Retinal pigment epithelial cell (primary cell): Measurements from ENCODE around the gene ERO1B.
"Not testable (repeated sequence)": the region's sequence is repeated elsewhere in the genome, so short reads cannot be mapped to it uniquely, and the experiment has no call there.

Experiments
- DNase-seq: peaks from one replicate; pipeline ENCODE4 v3.0.0-alpha.2; 2010; ENCODE audit warnings: low read depth
- H3K4me3 ChIP-seq: 2 replicates; pipeline ENCODE4 v1.5.1; 2011; ENCODE audit warnings: mild to moderate bottlenecking, low read length, control low read depth, moderate library complexity
- TF ChIP-seq, protein P1 (sequence below): conservative IDR thresholded peaks from 2 replicates; pipeline ENCODE4 v1.5.1; 2011; ENCODE audit warnings: low read depth, low read length, control low read depth, inconsistent platforms

The ERO1B gene, protein sequence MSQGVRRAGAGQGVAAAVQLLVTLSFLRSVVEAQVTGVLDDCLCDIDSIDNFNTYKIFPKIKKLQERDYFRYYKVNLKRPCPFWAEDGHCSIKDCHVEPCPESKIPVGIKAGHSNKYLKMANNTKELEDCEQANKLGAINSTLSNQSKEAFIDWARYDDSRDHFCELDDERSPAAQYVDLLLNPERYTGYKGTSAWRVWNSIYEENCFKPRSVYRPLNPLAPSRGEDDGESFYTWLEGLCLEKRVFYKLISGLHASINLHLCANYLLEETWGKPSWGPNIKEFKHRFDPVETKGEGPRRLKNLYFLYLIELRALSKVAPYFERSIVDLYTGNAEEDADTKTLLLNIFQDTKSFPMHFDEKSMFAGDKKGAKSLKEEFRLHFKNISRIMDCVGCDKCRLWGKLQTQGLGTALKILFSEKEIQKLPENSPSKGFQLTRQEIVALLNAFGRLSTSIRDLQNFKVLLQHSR

DNA sequence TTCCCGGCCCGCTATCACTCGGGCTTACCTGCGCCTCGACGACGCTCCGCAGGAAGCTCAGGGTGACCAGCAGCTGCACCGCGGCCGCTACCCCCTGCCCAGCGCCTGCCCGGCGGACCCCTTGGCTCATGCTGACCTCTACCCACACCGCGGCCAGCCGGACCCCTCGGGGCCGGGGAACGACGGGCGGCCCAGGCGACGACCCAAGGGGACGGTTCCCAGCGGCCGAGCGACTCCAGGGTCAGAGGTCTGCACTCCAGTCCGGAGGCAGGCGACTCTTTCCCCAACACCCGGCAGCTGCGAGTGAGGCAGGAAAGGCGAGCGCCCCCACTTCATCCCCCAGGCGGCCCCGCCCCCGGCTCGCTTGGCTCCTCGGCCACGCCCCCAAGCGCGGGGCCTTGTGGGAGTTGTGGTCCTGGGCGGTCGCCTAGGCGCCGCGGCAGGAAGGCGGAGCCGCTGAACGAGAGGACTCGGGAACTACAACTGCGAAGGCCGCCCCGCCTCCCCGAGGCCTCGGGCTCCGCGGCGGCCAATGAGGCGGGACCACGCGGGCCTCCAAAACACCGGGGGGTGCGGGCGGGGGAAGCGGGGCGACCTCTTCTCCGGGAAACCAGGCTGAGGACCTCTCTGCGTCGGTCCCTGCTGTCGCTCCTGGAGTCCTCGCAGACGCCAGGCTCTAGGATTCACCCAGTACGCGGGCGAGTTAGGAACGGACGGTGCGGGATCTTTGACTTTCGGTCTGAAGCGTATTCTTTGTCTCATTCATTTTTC lies at the start of gene ERO1B:
TSS of gene ERO1B (minus strand) at position 305 of the 771 bp plus-strand sequence. CDS start at position 130, 175 bp downstream.
- DNase-seq, result peak; percentile 76
- TF ChIP-seq, protein P1, sequence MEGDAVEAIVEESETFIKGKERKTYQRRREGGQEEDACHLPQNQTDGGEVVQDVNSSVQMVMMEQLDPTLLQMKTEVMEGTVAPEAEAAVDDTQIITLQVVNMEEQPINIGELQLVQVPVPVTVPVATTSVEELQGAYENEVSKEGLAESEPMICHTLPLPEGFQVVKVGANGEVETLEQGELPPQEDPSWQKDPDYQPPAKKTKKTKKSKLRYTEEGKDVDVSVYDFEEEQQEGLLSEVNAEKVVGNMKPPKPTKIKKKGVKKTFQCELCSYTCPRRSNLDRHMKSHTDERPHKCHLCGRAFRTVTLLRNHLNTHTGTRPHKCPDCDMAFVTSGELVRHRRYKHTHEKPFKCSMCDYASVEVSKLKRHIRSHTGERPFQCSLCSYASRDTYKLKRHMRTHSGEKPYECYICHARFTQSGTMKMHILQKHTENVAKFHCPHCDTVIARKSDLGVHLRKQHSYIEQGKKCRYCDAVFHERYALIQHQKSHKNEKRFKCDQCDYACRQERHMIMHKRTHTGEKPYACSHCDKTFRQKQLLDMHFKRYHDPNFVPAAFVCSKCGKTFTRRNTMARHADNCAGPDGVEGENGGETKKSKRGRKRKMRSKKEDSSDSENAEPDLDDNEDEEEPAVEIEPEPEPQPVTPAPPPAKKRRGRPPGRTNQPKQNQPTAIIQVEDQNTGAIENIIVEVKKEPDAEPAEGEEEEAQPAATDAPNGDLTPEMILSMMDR, result no peak
- H3K4me3 ChIP-seq, result peak within 1 kb of the TSS; percentile 78

DNA sequence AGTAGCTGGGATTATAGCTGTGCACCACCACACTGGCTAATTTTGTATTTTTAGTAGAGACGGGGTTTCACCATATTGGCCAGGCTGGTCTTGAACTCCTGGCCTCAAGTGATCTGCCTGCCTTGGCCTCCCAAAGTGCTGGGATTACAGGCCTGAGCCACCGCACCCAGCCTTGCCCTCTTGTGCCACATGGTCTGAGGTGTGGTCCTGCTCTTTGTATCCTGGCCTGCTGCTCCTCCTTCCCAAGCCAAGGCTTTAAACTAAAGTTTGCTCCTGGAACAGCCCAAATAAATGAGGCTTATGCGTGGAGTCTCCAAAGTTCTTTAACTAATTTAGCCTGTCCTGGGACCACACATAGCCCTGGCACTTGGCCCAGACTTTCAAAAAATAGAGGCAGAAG lies 49.7 kb upstream of the ERO1B start:
- not testable (repeated sequence) for DNase-seq, H3K4me3 ChIP-seq

DNA sequence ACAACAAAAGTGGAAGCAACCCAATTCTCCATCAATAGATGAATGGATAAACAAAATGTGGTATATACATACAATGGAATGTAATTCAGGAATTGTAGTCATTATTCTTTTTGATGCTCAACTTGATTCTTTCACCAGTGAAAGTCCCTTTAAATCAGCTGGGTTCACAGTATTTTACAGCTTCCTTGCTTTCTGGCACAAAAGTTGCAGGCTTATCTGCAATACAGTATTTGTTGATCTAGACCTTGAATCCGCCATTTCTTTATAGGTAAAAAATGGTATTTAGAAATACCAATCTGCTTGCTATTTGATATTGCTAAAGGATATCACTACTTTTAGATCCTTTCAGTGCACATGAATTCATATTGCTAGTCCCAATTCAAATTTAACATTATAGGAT lies 44.7 kb upstream of the ERO1B start:
- no peak overlapping the region for H3K4me3 ChIP-seq
- DNase-seq, result no peak
- TF ChIP-seq, protein P1, result no peak

DNA sequence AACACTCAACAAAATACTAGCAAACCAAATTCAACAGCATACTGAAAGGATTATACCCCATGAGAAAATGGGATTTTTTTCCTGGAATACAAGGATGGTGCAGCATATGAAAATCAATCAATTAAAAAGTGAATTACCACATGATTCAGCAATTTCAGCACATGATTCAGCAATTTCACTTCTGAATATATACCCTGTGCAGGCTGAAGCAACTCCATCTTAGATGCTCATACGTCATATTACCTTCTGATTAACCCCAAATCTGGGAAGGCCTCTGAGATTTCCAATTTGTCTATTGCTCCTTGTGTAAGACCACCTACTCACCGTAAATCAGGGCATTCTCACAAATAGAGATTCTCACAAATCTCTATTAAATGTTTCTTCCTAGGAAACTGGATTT lies 43.8 kb upstream of the ERO1B start:
- no peak overlapping the region for H3K4me3 ChIP-seq
- DNase-seq, result no peak
- TF ChIP-seq, protein P1, result no peak

DNA sequence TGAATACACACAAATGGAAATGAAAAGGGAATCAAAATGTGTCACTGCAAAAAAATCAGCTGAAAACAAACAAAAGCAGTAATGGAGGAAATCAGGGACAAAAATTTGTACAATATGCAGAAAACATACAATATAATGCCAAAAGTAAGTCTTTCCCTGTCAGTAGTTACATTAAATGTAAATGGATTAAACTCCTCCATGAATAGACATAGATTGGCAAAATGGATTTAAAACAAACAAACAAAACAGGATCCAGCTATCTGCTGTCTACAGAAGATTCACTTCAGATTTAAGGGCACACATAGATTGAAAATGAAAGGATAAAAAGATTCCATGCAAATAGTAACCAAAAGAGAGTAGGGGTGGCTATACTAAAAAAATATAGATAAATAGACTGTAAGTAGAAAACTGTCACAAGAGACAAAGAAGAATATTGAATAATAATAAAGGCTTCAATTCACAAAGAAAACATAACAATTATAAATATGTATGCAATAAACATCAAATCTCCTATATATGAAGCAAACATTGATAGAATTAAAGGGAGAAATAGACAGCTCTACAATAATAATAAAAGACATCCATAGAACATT lies 42.2 kb upstream of the ERO1B start:
- TF ChIP-seq, protein P1, result no peak
- no peak for DNase-seq
- no peak overlapping the region for H3K4me3 ChIP-seq

DNA sequence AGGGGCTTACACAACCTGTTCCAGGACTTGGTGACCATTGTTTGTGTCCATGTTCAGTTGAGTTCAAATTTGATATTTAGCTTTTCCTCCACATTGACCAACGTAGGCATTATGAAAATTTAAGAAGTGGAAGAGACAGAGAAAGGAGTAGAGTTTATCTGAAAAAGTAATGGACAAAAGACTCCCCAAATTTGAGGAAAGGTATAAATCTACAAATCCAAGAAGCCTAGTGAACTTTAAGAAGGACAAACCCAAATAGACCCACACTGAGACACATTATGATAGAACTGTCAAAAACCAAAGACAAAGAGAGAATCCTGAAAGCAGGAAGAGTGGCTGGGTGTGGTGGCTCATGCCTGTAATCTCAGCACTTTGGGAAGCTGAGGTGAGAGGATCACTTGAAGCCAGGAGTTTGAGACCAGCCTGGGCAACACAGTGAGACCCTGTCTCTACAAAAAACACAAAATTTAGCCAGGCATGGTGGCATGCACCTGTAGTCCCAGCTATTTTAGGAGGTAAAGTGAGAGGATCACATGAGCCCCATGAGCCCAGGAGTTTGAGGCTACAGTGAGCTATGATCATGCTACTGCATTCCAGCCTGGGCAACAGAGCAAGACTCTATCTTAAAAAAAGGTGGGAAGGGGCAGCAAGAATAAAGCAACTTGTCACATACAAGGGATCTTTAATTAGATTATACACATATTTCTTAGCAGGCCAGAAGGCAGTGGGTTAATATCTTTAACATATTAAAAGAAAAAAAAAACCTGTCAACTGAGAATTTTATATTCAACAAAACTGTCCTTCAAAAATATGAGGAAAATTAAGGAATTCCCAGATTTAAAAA lies 41.0 kb upstream of the ERO1B start:
- H3K4me3 ChIP-seq, result no peak overlapping the region
- TF ChIP-seq, protein P1, result no peak
- no peak for DNase-seq
